Effector memory CD8-positive, alpha-beta T cell (primary cell): ENCODE results near the gene PPARG.

Source experiments
- ATAC-seq: fragments of 150-1000 bp; cut with Tn5 transposase; replicated peaks from 2 replicates; pipeline ENCODE4 v1.10.0; 2021; ENCODE audit warnings: mild to moderate bottlenecking, moderate library complexity
- DNase-seq, 3 experiments: peaks; one replicate each; pipeline ENCODE4 v3.0.0; 2021
- H3K27ac Mint-ChIP-seq, 2 donors: one replicate each; pipeline ENCODE4 v1.8.0; 2022; ENCODE audit warnings: mild to moderate bottlenecking in 2 of 2, mixed read lengths in 2 of 2, moderate library complexity in 2 of 2
- H3K27me3 Mint-ChIP-seq, 2 donors: one replicate each; pipeline ENCODE4 v1.8.0; 2022; ENCODE audit warnings: mixed read lengths in 2 of 2
- H3K36me3 Mint-ChIP-seq: one replicate; pipeline ENCODE4 v1.8.0; 2022; ENCODE audit warnings: mild to moderate bottlenecking, moderate library complexity, mixed read lengths; ENCODE audit not compliant: insufficient read depth
- H3K4me1 Mint-ChIP-seq, 2 donors: one replicate each; pipeline ENCODE4 v1.8.0; 2022; ENCODE audit warnings: low read depth in 2 of 2, mixed read lengths in 2 of 2
- H3K4me3 Mint-ChIP-seq, 2 donors: one replicate each; pipeline ENCODE4 v1.8.0; 2022; ENCODE audit warnings: mild to moderate bottlenecking in 2 of 2, mixed read lengths in 2 of 2, moderate library complexity in 2 of 2
- H3K9me3 Mint-ChIP-seq, 2 donors: one replicate each; pipeline ENCODE4 v1.8.0; 2022; ENCODE audit warnings: mixed read lengths in 2 of 2

The PPARG gene

DNA sequence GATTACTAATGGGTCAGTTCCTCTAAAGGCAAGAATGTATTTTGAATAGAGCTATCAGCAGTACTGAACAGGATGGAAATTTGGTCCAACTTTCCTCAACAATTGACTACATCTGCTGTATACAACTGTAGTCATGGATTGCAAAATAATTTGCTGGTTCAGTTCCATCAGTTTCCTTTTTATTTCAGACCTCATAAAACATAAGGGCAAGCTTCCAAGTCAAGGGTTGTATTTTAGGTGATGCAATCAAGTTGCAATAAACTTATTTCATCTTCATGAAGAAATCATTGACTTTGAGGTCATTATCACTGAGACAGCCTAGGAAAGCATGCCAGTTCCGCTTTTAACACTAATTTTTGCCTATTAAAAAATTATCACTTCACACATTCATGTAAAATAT is 105.0 kb downstream of the PPARG start:
- peaks cover 0 to 4% of the 10 kb centered on the region in 2 donors for H3K4me1 Mint-ChIP-seq
- H3K27me3 Mint-ChIP-seq, result peaks cover 15 to 24% of the 10 kb centered on the region in 2 donors
- no peaks in the 10 kb centered on the region for H3K9me3 Mint-ChIP-seq
- no peak for ATAC-seq
- no peak for DNase-seq
- no peaks in the 10 kb centered on the region for H3K36me3 Mint-ChIP-seq
- H3K4me3 Mint-ChIP-seq, result no peak overlapping the region
- H3K27ac Mint-ChIP-seq, result no peak overlapping the region

DNA sequence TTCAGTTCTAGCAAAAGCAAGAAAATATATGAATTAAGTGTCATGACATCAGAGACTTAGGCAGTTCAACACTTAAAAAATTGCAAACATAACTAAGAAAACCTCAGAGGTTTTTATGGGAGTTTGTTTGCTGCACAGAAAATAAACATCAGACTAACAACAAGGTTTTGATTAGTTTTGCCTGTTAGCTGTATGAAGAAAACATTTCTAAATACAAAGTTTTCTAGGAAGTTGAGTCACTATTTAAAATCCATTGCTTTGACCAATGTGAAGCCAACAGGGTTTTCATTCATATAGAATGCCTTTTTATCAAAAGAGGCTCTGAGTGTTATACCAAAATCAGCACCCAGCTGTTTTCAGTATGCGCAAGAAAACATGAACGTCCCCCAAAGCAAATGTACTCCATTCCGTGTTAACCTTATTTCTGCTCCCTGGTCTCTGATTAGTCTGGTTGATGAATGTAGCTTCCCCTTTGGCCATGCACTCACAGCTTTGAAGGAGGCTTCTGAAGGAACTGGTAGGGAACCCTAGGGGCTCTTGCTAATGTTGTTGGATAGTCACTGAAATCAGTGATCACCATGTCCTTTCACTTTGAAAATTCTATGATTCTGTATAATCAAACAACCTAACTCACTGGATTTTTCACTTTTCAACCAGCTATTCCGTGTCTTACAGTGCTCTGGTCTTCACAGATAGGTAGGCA is 105.8 kb downstream of the PPARG start:
- peak overlapping the region in 1 of 2 donors; percentile 23 for H3K27ac Mint-ChIP-seq
- peaks cover 8 to 16% of the 10 kb centered on the region in 2 donors for H3K27me3 Mint-ChIP-seq
- no peaks in the 10 kb centered on the region for H3K9me3 Mint-ChIP-seq
- H3K4me3 Mint-ChIP-seq, result peak overlapping the region; percentile 44 to 62
- no peaks in the 10 kb centered on the region for H3K36me3 Mint-ChIP-seq
- ATAC-seq (peak; percentile 22), DNase-seq (no peak)
- H3K4me1 Mint-ChIP-seq, result peaks cover 0 to 4% of the 10 kb centered on the region in 2 donors

DNA sequence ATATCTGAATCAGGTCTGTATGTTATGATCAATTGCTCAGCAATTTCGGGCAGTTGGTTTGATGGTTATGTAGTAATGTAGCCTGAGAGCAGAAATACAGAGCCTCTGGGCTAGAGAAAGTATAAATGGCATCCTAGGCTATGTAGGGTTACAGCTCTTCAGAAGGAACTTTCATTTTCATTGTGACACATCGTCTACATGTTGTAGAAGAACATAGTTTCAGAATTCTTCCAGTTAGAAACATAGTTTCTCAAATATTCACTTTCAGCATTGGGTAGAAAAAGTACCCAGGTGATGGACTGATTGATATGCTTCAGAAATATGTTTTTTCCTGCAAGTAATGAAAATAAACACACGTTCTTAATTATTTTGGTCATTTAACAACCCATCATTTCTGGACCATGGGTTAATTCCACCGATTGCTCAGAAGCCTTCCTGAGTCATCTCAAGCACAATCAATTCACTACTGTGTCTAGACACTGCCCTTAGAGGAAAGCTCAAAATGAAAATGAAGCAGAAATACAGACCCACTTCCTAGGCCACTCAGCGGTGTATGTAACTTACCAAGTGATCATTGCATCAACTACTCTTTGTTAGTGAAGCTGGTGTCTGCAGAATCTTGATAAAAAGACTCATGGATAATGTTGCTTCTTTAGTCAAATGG is 106.6 kb downstream of the PPARG start:
- Mint-ChIP-seq H3K4me3 (peak overlapping the region; percentile 44 to 62), H3K4me1 (peaks cover 0 to 4% of the 10 kb centered on the region in 2 donors), H3K36me3 (no peaks in the 10 kb centered on the region), H3K27me3 (peaks cover 8 to 16% of the 10 kb centered on the region in 2 donors), H3K27ac (peak overlapping the region in 1 of 2 donors; percentile 23), H3K9me3 (no peaks in the 10 kb centered on the region)
- peak; percentile 62 for ATAC-seq
- DNase-seq, result no peak

DNA sequence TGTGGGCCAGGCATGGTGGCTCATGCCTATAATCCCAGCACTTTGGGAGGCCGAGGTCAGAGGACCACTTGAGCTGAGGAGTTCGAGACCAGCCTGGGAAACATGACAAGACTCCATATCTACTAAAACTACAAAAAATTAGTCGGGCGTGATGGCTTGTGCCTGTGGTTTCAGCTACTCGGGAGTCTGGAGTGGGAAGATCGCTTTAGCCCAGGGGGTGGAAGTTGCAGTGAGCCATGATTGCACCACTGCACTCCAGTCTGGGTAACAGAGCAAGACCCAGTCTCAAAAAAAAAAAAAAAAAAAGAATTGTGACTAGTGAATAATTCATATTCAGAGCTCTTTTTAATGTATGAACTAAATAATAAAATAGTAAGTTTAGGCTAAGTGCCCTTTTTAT is 107.6 kb downstream of the PPARG start:
- Mint-ChIP-seq H3K27me3 (peaks cover 8 to 16% of the 10 kb centered on the region in 2 donors), H3K4me1 (peaks cover 0 to 4% of the 10 kb centered on the region in 2 donors), H3K9me3 (no peaks in the 10 kb centered on the region), H3K27ac (no peak overlapping the region), H3K4me3 (no peak overlapping the region), H3K36me3 (no peaks in the 10 kb centered on the region)
- DNase-seq, result no peak
- ATAC-seq, result no peak

DNA sequence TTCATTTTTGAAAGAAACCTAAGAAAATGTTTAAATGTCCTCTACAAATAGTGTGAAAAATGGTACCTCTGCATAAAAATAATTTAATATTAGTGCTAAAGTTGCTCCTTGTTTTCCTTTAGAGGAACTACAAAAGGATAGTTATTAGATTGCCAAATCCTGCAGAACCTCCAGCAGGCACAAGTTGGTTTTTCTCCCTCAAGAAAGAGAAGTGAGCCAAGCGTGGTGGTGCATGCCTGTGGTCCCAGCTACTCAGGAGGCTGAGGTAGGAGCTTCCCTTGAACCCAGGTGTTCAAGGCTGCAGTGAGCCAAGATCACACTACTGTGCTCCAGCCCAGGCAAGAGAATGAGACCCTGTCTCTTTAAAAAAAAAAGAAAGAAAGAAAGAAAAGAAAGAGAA is 110.4 kb downstream of the PPARG start:
- Mint-ChIP-seq H3K27me3 (peaks cover 8 to 15% of the 10 kb centered on the region in 2 donors), H3K4me3 (no peak overlapping the region), H3K27ac (peak overlapping the region in 1 of 2 donors; percentile 10)

DNA sequence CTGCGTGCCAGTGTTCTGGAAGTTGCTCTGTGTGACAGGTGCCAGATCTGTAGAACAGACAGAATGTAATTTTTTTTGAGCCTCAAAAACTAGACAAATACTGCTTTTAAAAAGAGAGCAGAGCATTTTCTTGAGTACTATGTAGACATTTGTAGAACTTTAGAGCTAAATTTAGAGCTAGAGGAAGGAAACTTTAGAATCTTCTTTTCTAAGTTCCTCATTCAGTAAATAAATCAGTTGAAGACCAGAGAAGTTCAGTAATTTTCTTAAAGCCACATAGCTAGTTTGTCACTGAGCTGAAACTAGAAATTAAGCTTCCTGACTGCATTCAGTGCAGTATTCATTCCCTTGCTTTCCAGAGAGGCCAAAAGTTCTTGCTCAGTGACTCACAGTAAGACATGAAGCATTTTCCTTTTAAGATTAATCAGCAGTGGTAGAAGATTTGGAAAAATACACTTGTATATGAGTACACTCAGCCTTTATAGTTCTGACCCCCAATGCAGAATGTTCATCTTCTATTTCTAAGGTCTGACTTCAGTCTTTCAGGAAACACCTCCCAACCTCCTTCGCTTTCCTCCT is 111.8 kb downstream of the PPARG start:
- Mint-ChIP-seq H3K4me3 (no peak overlapping the region), H3K4me1 (peaks cover 0 to 4% of the 10 kb centered on the region in 2 donors), H3K9me3 (no peaks in the 10 kb centered on the region), H3K27ac (no peak overlapping the region), H3K27me3 (peaks cover 8 to 15% of the 10 kb centered on the region in 2 donors), H3K36me3 (no peaks in the 10 kb centered on the region)
- ATAC-seq (no peak), DNase-seq (no peak)

More for the DNA sequence above, 110.4 kb downstream of the PPARG start:
- Mint-ChIP-seq H3K36me3 (no peaks in the 10 kb centered on the region), H3K9me3 (no peaks in the 10 kb centered on the region), H3K4me1 (peaks cover 0 to 4% of the 10 kb centered on the region in 2 donors)
- no peak for ATAC-seq
- no peak for DNase-seq

DNA sequence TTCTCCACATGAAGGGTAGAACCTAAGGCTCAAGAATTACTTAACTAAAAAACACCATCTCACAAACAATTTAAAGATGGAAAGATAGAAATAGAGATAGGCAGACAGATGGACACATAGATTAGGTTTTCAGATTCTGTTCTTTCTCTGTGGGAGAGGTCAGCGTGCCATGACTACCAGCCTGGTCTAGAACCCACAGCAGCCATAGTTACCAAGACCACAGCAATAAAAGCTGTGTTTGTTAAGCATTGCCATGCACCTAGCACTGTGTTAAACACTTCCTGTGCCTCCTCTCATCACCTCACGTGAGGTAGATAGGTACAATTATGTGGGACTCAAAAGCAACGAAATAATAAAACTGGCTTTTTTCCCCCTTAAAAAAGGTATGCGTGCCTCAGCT is 112.3 kb downstream of the PPARG start:
- H3K27me3 Mint-ChIP-seq, result peaks cover 8 to 15% of the 10 kb centered on the region in 2 donors
- no peaks in the 10 kb centered on the region for H3K36me3 Mint-ChIP-seq
- ATAC-seq, result no peak
- no peaks in the 10 kb centered on the region for H3K9me3 Mint-ChIP-seq
- H3K27ac Mint-ChIP-seq, result no peak overlapping the region
- DNase-seq, result no peak
- peaks cover 0 to 5% of the 10 kb centered on the region in 2 donors for H3K4me1 Mint-ChIP-seq
- H3K4me3 Mint-ChIP-seq, result no peak overlapping the region

DNA sequence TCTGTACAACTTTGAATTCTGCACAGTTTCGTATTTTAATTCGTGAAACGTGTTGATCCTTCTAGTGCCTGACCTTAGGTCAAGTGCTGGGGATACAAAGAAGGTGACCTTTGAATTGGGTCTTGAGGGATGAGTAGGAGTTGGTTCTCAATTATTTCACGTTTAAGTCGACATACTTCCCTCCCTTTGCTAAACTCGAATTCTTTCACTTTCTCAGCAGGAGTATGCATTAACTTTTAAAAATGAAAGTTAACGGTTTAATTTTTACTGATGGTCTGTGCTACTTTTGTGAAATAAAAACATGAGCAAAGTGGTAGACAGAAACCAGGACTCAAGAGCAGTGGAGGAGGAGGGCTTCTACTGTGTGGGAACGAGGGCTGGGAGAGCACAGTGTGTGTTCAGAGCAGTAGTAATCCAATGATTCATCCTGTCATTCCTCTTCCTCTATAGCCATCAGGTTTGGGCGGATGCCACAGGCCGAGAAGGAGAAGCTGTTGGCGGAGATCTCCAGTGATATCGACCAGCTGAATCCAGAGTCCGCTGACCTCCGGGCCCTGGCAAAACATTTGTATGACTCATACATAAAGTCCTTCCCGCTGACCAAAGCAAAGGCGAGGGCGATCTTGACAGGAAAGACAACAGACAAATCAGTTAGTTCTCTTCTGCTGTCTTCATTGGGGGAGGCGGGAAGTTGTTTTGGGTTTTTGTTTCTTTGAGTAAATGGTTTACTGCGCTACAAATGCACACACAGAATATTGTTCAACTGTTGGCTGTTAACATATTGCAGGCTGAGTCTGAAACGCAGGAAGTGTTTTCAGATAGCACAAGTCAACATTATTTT is 116.8 kb downstream of the PPARG start:
- H3K9me3 Mint-ChIP-seq, result no peaks in the 10 kb centered on the region
- no peaks in the 10 kb centered on the region for H3K36me3 Mint-ChIP-seq
- H3K27me3 Mint-ChIP-seq, result peaks cover 0 to 6% of the 10 kb centered on the region in 2 donors
- ATAC-seq, result no peak
- peak overlapping the region in 1 of 2 donors; percentile 37 for H3K4me3 Mint-ChIP-seq
- no peak for DNase-seq
- H3K27ac Mint-ChIP-seq, result no peak overlapping the region
- peaks cover 0 to 5% of the 10 kb centered on the region in 2 donors for H3K4me1 Mint-ChIP-seq

DNA sequence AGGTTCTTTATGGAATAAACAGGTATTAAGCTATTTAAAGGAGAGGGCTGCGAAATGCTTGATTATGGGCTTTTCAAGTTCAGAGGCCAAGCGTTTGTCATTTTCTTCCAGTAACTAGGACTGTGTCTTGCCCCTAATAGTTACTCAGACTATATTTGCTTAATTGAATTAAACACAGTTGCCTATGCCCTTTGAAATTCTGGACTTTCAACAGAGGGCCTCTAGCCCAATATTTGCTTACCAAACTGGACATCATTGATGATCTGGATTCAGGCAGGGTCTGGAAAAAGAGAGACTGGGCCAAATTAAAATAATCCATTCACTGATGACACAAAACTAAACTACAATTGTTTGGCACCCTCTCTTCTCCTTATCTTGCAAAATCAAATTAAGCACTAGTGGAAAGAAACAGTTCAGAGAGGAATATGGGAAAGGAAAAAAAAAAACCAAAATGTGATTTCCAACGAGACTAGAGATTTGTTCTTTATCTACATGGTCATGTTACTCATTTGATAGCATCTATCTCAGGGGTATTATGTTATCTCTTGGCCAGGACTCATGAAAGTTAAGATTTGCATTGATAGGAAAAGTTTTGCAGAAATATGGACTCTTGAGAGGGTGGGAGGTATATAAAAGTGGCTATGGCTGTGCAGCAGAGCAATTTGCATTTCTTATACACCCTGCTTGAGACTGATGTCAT is 120.3 kb downstream of the PPARG start:
- no peak overlapping the region for H3K4me3 Mint-ChIP-seq

DNA sequence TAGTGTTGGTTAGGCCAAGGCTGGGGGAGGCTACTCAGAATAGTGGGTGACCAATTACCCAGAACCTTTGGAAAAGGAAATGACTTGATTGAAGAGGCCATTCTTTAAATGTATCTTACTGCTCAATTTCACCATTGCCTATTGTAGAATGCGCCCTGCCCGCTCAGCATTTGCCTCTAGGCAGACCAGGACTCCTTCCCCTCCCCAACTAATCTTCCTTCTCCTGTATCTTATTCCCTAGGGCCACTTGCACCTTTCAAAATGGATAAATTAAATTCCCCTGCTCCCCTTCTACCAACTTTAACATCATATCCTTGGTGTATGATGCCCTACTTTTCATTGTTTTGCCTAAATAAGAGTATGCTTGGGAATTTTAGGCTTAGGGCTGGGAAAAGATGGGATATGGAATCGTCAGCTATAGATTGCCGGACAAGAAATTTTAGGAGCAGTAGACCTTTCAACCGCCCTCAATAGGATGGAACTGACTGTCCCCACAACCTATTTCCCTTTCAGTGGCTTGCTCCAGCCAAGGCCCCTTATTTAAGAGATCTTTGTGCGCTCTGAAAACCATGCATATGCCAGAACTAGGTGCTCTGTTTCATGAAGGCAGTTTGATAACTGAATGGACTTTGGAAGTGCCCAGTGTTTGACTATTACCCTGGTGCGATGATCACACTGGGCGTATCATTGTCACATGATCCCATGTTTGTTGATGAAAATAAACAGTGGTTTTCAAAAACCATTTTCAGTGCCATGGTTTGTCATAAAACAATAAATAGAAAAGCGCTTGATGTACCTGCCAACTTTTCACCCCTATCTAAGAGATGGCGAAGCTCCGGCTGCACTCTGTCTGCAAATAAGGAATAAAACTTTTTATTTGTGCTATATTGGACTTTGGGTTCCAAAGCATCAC is 121.1 kb downstream of the PPARG start:
- no peaks in the 10 kb centered on the region for H3K9me3 Mint-ChIP-seq
- H3K4me1 Mint-ChIP-seq, result peaks cover 0 to 5% of the 10 kb centered on the region in 2 donors
- no peaks in the 10 kb centered on the region for H3K36me3 Mint-ChIP-seq
- no peak for DNase-seq
- H3K27ac Mint-ChIP-seq, result no peak overlapping the region
- ATAC-seq, result no peak
- H3K27me3 Mint-ChIP-seq, result no peaks in the 10 kb centered on the region
- H3K4me3 Mint-ChIP-seq, result no peak overlapping the region

More for the DNA sequence above, 120.3 kb downstream of the PPARG start:
- no peak for ATAC-seq
- H3K27ac Mint-ChIP-seq, result no peak overlapping the region
- H3K4me1 Mint-ChIP-seq, result peaks cover 0 to 5% of the 10 kb centered on the region in 2 donors
- no peaks in the 10 kb centered on the region for H3K9me3 Mint-ChIP-seq
- no peaks in the 10 kb centered on the region for H3K27me3 Mint-ChIP-seq
- no peak for DNase-seq
- H3K36me3 Mint-ChIP-seq, result no peaks in the 10 kb centered on the region

DNA sequence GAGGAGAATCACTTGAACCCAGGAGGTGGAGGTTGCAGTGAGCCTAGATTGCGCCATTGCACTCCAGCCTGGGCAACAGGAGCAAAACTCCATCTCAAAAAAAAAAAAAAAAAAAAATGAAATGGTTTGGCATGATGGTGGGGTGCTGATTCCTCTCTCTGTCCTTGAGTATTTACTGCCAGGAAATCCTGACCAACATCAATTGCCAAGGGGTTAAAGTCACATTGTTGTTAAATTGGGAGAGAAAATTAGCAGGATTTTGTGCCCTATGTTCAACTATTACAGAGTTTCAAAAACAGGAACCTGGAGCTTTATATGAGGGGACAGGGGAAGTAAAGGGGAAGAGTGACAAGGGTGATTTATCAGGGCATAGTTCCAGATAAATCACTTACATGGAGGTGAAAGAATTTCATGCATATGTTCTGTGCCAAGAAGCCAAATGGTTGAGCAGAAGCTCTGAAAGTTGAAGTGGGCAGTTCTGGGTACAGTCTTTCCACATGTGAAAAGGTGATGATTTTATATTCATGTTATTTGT is 124.9 kb downstream of the PPARG start:
- DNase-seq (no peak), ATAC-seq (no peak)
- H3K9me3 Mint-ChIP-seq, result no peaks in the 10 kb centered on the region
- no peak overlapping the region for H3K4me3 Mint-ChIP-seq
- H3K27ac Mint-ChIP-seq, result no peak overlapping the region
- H3K4me1 Mint-ChIP-seq, result no peaks in the 10 kb centered on the region
- H3K27me3 Mint-ChIP-seq, result no peaks in the 10 kb centered on the region
- H3K36me3 Mint-ChIP-seq, result no peaks in the 10 kb centered on the region
